ENCODE data around the gene SND1. TPM values are rescaled to one million over a fixed set of nuclear protein-coding genes. Genes with fewer than 3 reads are reported as not detected.
A peak's percentile ranks its signal among the peaks of the same experiment; 100 is the strongest.

The SND1 gene
- total RNA-seq, 4 donors from 2014 or later, result 84.2 to 98.8 (median 93.4) TPM

DNA sequence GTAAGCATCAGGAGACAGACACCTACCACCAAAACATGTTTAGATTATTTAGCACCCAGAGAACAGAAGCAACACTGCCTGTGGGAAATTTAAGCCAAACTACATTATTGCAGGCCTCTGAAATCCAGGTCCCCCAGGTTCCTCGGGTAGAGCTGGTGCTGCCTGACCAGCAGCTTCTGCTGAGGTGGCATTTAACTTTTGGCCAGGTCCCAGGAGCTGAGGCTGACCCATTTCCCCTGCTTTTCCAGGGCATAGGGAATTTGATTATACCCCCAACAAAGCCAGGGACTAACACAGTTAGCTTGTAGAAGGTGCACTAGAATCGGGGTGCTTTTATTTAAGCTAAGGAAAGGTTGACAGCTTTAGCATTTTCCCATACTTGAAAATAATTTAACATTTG lies 374.6 kb downstream of the SND1 start:
- Histone ChIP-seq H3K36me3 (peaks cover 0 to 26% (median 0%) of the 10 kb centered on the region in 3 donors), H3K27me3 (peaks cover 0 to 10% (median 0%) of the 10 kb centered on the region in 4 donors), H3K9me3 (no peaks in the 10 kb centered on the region), H3K27ac (peak overlapping the region in 1 of 4 donors; percentile 25), H3K4me1 (peaks cover 11 to 62% (median 30%) of the 10 kb centered on the region in 3 donors), H3K4me3 (no peak overlapping the region)
- DNase-seq, result no peak
- intact Hi-C loops (cut with DNase I), result no loop called here
- TF ChIP-seq POLR2A (IDR thresholded peaks at IDR 0.05), result no peak
- TF ChIP-seq CTCF (IDR thresholded peaks at IDR 0.05), result no peak
- WGBS, 2 donors, result 54 to 67% methylated on average over 1 to 2 of the region's 2 CpGs

- H3K9me3 ChIP-seq, result no peaks in the 10 kb centered on the region
- DNase-seq, result no peak
- peaks cover 0 to 26% (median 0%) of the 10 kb centered on the region in 3 donors for H3K36me3 ChIP-seq
- TF ChIP-seq POLR2A (IDR thresholded peaks at IDR 0.05), result no peak
- no peak for TF ChIP-seq CTCF (IDR thresholded peaks at IDR 0.05)
- intact Hi-C loops (cut with DNase I), result no loop called here
- WGBS, 2 donors, result 33 to 73% methylated on average over 3 to 4 of the region's 4 CpGs
- peaks cover 0 to 15% (median 0%) of the 10 kb centered on the region in 4 donors for H3K27me3 ChIP-seq
- H3K4me1 ChIP-seq, result peaks cover 13 to 61% (median 23%) of the 10 kb centered on the region in 3 donors
- peak overlapping the region in 1 of 4 donors; percentile 25 for H3K27ac ChIP-seq
- no peak overlapping the region for H3K4me3 ChIP-seq
These were observed 375.5 kb downstream of the SND1 start for GRCh38 chr7:128027485-128027980.

- H3K9me3 ChIP-seq, result no peaks in the 10 kb centered on the region
- DNase-seq, result no peak
- 93 to 94% methylated on average over 13 to 17 of the region's 17 CpGs for WGBS, 2 donors
- peaks cover 0 to 23% (median 0%) of the 10 kb centered on the region in 4 donors for H3K27me3 ChIP-seq
- H3K36me3 ChIP-seq, result peaks cover 0 to 19% (median 0%) of the 10 kb centered on the region in 3 donors
- intact Hi-C loops (cut with DNase I), result no loop called here
- TF ChIP-seq CTCF (IDR thresholded peaks at IDR 0.05) (no peak), POLR2A (IDR thresholded peaks at IDR 0.05) (no peak)
- H3K4me3 ChIP-seq, result no peak overlapping the region
- H3K4me1 ChIP-seq, result peaks cover 15 to 58% (median 20%) of the 10 kb centered on the region in 3 donors
- H3K27ac ChIP-seq, result no peak overlapping the region
These were observed 377.5 kb downstream of the SND1 start for GRCh38 chr7:128029405-128029995.

GRCh38 chr7:128030263-128030653 lies 378.3 kb downstream of the SND1 start:
- DNase-seq, result no peak
- peaks cover 15 to 58% (median 20%) of the 10 kb centered on the region in 3 donors for H3K4me1 ChIP-seq
- H3K4me3 ChIP-seq, result peak overlapping the region in 3 of 4 donors; percentile 42 to 70 (median 60)
- H3K27ac ChIP-seq, result no peak overlapping the region
- peaks cover 0 to 23% (median 0%) of the 10 kb centered on the region in 4 donors for H3K27me3 ChIP-seq
- no peak for TF ChIP-seq POLR2A (IDR thresholded peaks at IDR 0.05)
- TF ChIP-seq CTCF (IDR thresholded peaks at IDR 0.05), result no peak
- peaks cover 0 to 16% (median 0%) of the 10 kb centered on the region in 3 donors for H3K36me3 ChIP-seq
- H3K9me3 ChIP-seq, result no peaks in the 10 kb centered on the region
- intact Hi-C loops (cut with DNase I), result no loop called here
- 97 to 100% methylated on average over 7 of the region's 21 CpGs for WGBS, 2 donors

All from esophagus squamous epithelium (tissue), 5 donors.